Measurements from ENCODE around the gene TTN.
"Not testable (repeated sequence)": the region's sequence is repeated elsewhere in the genome, so short reads cannot be mapped to it uniquely, and the experiment has no call there.

GRCh38 chr2:178525010-178525409 is 282.2 kb downstream of the TTN start:
- TF ChIP-seq, protein P1, sequence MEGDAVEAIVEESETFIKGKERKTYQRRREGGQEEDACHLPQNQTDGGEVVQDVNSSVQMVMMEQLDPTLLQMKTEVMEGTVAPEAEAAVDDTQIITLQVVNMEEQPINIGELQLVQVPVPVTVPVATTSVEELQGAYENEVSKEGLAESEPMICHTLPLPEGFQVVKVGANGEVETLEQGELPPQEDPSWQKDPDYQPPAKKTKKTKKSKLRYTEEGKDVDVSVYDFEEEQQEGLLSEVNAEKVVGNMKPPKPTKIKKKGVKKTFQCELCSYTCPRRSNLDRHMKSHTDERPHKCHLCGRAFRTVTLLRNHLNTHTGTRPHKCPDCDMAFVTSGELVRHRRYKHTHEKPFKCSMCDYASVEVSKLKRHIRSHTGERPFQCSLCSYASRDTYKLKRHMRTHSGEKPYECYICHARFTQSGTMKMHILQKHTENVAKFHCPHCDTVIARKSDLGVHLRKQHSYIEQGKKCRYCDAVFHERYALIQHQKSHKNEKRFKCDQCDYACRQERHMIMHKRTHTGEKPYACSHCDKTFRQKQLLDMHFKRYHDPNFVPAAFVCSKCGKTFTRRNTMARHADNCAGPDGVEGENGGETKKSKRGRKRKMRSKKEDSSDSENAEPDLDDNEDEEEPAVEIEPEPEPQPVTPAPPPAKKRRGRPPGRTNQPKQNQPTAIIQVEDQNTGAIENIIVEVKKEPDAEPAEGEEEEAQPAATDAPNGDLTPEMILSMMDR (IDR thresholded peaks at IDR 0.05), result not testable (repeated sequence)
- not testable (repeated sequence) for TF ChIP-seq POLR2A, POLR2AphosphoS5, EP300 (IDR thresholded peaks at IDR 0.05)

Data from upper lobe of left lung (tissue), 4 donors.